ENCODE results near the gene IFT81. TPM values are rescaled to one million over a fixed set of nuclear protein-coding genes. Genes with fewer than 3 reads are reported as not detected.

Gene IFT81
- total and polyA plus RNA-seq, 8 donors: 2.0 to 50.2 (median 6.9) TPM

DNA sequence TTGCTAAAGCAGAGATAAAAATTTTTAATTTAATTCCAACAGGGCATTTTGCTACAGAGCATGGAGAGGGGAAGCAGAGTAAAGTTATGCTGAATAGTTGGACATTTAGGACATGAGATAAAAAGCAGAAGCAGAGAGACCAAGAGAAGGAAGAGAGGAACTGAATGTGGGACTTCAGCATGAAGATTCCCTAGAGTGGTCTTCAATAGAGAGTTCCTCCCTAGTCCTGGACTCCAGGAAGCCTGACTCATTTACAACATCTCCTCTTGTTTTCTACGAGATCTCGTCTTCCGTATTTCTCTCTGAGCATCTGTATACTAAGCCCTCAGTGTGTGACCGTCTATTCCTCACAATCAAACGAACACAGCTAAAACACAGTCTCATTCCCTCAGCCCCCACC is 35.2 kb upstream of the IFT81 start:
- Histone ChIP-seq H3K27ac (no peak overlapping the region), H3K36me3 (no peaks in the 10 kb centered on the region), H3K4me3 (no peak overlapping the region), H3K9me3 (no peaks in the 10 kb centered on the region), H3K4me1 (no peaks in the 10 kb centered on the region), H3K27me3 (peaks cover 0 to 8% (median 0%) of the 10 kb centered on the region in 3 donors)
- DNase-seq: no peak
- 78 to 88% (median 81%) methylated on average over 5 of the region's 5 CpGs for WGBS, 5 donors
- no peak for TF ChIP-seq POLR2A (IDR thresholded peaks at IDR 0.05)
- TF ChIP-seq POLR2AphosphoS5 (IDR thresholded peaks at IDR 0.05): no peak
- TF ChIP-seq, protein P1, sequence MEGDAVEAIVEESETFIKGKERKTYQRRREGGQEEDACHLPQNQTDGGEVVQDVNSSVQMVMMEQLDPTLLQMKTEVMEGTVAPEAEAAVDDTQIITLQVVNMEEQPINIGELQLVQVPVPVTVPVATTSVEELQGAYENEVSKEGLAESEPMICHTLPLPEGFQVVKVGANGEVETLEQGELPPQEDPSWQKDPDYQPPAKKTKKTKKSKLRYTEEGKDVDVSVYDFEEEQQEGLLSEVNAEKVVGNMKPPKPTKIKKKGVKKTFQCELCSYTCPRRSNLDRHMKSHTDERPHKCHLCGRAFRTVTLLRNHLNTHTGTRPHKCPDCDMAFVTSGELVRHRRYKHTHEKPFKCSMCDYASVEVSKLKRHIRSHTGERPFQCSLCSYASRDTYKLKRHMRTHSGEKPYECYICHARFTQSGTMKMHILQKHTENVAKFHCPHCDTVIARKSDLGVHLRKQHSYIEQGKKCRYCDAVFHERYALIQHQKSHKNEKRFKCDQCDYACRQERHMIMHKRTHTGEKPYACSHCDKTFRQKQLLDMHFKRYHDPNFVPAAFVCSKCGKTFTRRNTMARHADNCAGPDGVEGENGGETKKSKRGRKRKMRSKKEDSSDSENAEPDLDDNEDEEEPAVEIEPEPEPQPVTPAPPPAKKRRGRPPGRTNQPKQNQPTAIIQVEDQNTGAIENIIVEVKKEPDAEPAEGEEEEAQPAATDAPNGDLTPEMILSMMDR (IDR thresholded peaks at IDR 0.05): no peak
- TF ChIP-seq EP300 (IDR thresholded peaks at IDR 0.05): no peak
- intact Hi-C loops (cut with DNase I; ENCODE audit: low total_unique reads): no loop called here

- Histone ChIP-seq H3K27me3 (peaks cover 0 to 8% (median 0%) of the 10 kb centered on the region in 3 donors), H3K36me3 (no peaks in the 10 kb centered on the region), H3K9me3 (no peaks in the 10 kb centered on the region), H3K4me3 (no peak overlapping the region), H3K4me1 (no peaks in the 10 kb centered on the region), H3K27ac (no peak overlapping the region)
- TF ChIP-seq, protein P1 (IDR thresholded peaks at IDR 0.05): no peak
- TF ChIP-seq EP300 (IDR thresholded peaks at IDR 0.05): no peak
- no peak for TF ChIP-seq POLR2AphosphoS5 (IDR thresholded peaks at IDR 0.05)
- no peak for TF ChIP-seq POLR2A (IDR thresholded peaks at IDR 0.05)
- no peak for DNase-seq
- intact Hi-C loops (cut with DNase I; ENCODE audit: low total_unique reads): loop anchor here (10.0 kb wide), 2 partner anchors 134 to 344 kb away; no protein-coding TSS in a partner anchor
- 69 to 79% (median 73%) methylated on average over 8 of the region's 8 CpGs for WGBS, 5 donors
Observed at GRCh38 chr12:110090266-110091135, 33.7 kb upstream of the IFT81 start.

- Histone ChIP-seq H3K27me3 (peaks cover 0 to 5% (median 0%) of the 10 kb centered on the region in 3 donors), H3K4me3 (no peak overlapping the region), H3K4me1 (no peaks in the 10 kb centered on the region), H3K36me3 (no peaks in the 10 kb centered on the region), H3K27ac (no peak overlapping the region), H3K9me3 (no peaks in the 10 kb centered on the region)
- TF ChIP-seq POLR2A (IDR thresholded peaks at IDR 0.05): no peak
- no peak for TF ChIP-seq EP300 (IDR thresholded peaks at IDR 0.05)
- TF ChIP-seq, protein P1 (IDR thresholded peaks at IDR 0.05): no peak
- TF ChIP-seq POLR2AphosphoS5 (IDR thresholded peaks at IDR 0.05): no peak
- intact Hi-C loops (cut with DNase I; ENCODE audit: low total_unique reads): loop anchor here (10.0 kb wide), 2 partner anchors 134 to 344 kb away; no protein-coding TSS in a partner anchor
- WGBS, 5 donors: 54 to 71% (median 59%) methylated on average over 3 of the region's 3 CpGs
- no peak for DNase-seq
Observed at GRCh38 chr12:110091136-110091711, 32.9 kb upstream of the IFT81 start.

DNA sequence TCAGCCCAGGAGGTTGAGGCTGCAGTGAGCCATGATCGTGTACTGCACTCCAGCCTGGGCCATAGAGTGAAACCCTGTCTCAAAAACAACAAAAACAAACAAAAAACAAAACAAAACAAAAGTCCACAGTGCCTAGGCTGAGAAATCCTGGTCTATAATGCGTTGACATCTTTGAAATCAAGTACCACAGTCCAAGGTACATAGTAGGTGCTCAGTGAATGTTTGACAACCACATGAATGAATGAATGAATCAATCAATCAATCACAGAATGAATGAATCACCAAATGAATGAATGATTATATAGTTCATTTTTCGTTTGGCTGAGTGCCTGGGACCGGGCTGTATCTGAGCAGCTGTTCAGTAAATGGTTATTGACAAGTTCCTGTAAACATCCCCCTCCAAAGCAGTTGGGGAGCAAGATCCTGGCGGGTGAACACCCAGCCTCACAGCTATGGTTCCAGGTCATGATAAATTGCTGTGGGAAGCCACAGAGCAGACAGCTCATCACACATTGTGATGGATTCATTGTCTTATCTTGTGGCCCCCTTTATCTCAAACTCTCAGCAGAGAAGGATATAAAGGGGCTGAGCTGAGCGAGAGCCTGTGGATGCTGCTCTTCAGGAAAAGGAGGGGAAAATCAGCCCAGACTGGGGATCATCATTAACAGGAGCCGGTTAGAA is 30.4 kb upstream of the IFT81 start:
- TF ChIP-seq EP300 (IDR thresholded peaks at IDR 0.05) (no peak), POLR2AphosphoS5 (IDR thresholded peaks at IDR 0.05) (no peak), POLR2A (IDR thresholded peaks at IDR 0.05) (no peak)
- TF ChIP-seq, protein P1 (IDR thresholded peaks at IDR 0.05): no peak
- 37 to 47% (median 43%) methylated on average over 7 of the region's 7 CpGs for WGBS, 5 donors
- H3K27me3 ChIP-seq: no peaks in the 10 kb centered on the region
- no peak for DNase-seq
- no peaks in the 10 kb centered on the region for H3K4me1 ChIP-seq
- no peaks in the 10 kb centered on the region for H3K36me3 ChIP-seq
- no peaks in the 10 kb centered on the region for H3K9me3 ChIP-seq
- H3K27ac ChIP-seq: no peak overlapping the region
- intact Hi-C loops (cut with DNase I; ENCODE audit: low total_unique reads): loop anchor here (10.0 kb wide), 2 partner anchors 131 to 341 kb away; no protein-coding TSS in a partner anchor
- H3K4me3 ChIP-seq: no peak overlapping the region

Data from stomach (tissue), 9 donors.